Smooth muscle cell (in vitro differentiated cells): Measurements from ENCODE around the gene CSTB. TPM values are rescaled to one million over a fixed set of nuclear protein-coding genes. Genes with fewer than 3 reads are reported as not detected.

Source experiments
- DNase-seq: peaks from one replicate; lab custom pipeline; 2025; ENCODE audit not compliant: unreplicated experiment; lab: John Stamatoyannopoulos, UW
- H2AFZ ChIP-seq: fragments of 200-600 bp; sonication (generic); 2 replicates; pipeline ENCODE4 v1.6.0; 2016; ENCODE audit warnings: antibody characterized with exemption, low read depth, mild to moderate bottlenecking
- H3F3A ChIP-seq: fragments of 200-600 bp; sonication (generic); 2 replicates; pipeline ENCODE4 v1.6.0; 2017; ENCODE audit warnings: antibody characterized with exemption, low read depth
- H3K27ac ChIP-seq: fragments of 200-600 bp; sonication (generic); 2 replicates; pipeline ENCODE4 v1.5.1; 2016; ENCODE audit warnings: low read depth, mild to moderate bottlenecking
- H3K27me3 ChIP-seq: fragments of 200-600 bp; sonication (generic); 2 replicates; pipeline ENCODE4 v1.6.1; 2016; ENCODE audit warnings: low read depth, mild to moderate bottlenecking
- H3K36me3 ChIP-seq: fragments of 200-600 bp; sonication (generic); 2 replicates; pipeline ENCODE4 v1.5.1; 2016; ENCODE audit warnings: low read depth
- H3K4me1 ChIP-seq: fragments of 200-600 bp; sonication (generic); 2 replicates; pipeline ENCODE4 v1.5.1; 2016; ENCODE audit warnings: low read depth
- H3K4me2 ChIP-seq: fragments of 200-600 bp; sonication (generic); 2 replicates; pipeline ENCODE4 v1.6.0; 2016; ENCODE audit warnings: mild to moderate bottlenecking
- H3K4me3 ChIP-seq: fragments of 200-600 bp; sonication (generic); 2 replicates; pipeline ENCODE4 v1.5.1; 2016; ENCODE audit warnings: mild to moderate bottlenecking
- H3K79me2 ChIP-seq: fragments of 200-600 bp; sonication (generic); 2 replicates; pipeline ENCODE4 v1.6.0; 2016; ENCODE audit warnings: low read depth, mild to moderate bottlenecking
- H3K9ac ChIP-seq: fragments of 200-600 bp; sonication (generic); 2 replicates; pipeline ENCODE4 v1.6.0; 2016; ENCODE audit warnings: low read depth
- H3K9me3 ChIP-seq: fragments of 200-600 bp; sonication (generic); replicated peaks from 2 replicates; pipeline ENCODE4 v1.5.1; 2016; ENCODE audit warnings: low read depth
- H4K20me1 ChIP-seq: fragments of 200-600 bp; sonication (generic); 2 replicates; pipeline ENCODE4 v1.6.0; 2016; ENCODE audit warnings: low read depth
- WGBS: methylation state at CpG from one replicate; pipeline ENCODE4 v1.1.7; 2016; ENCODE audit warnings: low lambda C conversion rate; 5-methylcytosine and 5-hydroxymethylcytosine counted together
- polyA plus RNA-seq: library from polyadenylated mRNA; unstranded; fragments of >200 nt; fragmentation: Nextera tagmentation; extraction: Ambion mirVana; gene quantifications from 2 replicates; pipeline ENCODE4 v1.2.1, GENCODE V29; 2016
- total RNA-seq: library from RNA; depleted of rRNA; stranded (reverse); fragments of >200 nt; gene quantifications from 2 replicates; pipeline ENCODE4 v1.2.3, GENCODE V29; 2014
- TF ChIP-seq, protein P1 (sequence below): fragments of 200-600 bp; sonication (generic); IDR thresholded peaks from 2 replicates; pipeline ENCODE4 v1.5.1; 2017; ENCODE audit warnings: borderline replicate concordance, mild to moderate bottlenecking, antibody characterized with exemption; ENCODE audit not compliant: insufficient read depth, poor library complexity, severe bottlenecking

The CSTB gene
- total and polyA plus RNA-seq, 2 experiments from 2014 or later, result 29.9 to 74.0 TPM

DNA sequence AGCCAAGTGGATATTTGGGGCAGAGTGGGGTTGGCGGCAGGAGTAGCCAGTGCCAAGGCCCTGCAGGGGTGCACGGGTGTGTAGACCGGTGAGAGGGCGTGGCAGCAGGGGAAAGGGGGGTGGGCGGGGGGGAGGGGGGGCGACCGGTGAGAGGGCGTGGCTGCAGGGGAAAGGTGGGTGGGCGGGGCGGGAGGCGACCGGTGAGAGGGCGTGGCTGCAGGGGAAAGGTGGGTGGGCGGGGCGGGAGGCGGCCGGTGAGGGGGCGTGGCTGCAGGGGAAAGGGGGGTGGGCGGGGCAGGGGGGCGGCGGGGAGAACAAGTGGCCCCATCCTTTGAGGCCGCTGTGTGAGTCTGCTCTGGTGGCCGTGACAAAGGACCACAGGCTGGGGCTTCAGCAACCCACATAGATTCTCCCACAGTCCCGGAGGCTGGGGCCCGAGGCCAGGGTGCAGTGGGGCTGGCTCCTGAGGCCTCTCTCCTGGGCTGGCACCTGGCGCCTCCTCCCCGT lies 39.1 kb upstream of the CSTB start:
- WGBS, result 64% methylated on average over 6 of the region's 27 CpGs
- no peak for DNase-seq

DNA sequence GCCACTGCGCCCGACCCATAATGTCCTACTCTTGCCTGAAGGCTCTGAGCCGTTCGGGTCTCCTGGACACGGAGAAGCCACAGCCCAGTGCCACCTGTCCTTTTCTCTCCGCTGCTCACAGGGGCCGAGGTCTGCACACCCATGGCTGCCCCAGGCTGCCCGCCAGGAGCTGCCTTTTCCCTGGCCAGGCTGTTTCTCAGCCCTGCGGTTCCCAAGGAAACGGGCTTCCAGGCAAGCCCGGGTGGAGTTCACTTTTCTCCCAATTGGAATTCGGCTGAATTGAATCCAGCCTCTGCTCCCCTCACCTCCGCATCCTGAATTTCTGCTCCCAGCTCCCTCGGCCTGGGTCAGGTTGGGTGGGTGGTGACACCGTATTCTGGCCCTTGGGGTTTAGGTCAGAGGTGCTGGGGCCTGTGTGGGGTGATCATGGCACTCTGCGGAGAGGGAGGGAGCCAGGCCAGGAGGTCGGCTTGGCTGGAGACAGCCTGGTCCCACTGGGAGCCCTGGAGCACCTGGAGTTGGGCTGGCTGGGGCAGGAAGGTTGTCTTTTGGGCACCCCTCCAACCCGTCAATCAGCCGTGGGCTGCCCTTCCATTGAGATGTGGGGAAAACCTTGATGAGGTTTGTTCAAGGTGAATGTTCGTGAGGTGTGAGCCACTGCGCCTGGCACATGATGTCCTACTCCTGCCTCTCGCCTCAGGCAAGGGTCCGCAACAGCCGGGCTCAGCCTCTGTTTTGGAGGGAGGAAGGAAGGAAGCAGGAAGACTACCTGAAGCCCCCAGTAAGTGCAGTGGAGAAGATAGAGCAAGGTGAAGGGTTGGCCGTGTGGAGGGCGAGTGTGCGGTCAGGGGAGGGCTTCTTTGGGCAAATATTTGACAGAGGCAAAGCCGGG lies 38.4 kb upstream of the CSTB start:
- Histone ChIP-seq H3K36me3 (no peaks in the 10 kb centered on the region), H3K27me3 (no peaks in the 10 kb centered on the region), H4K20me1 (no peaks in the 10 kb centered on the region), H3K27ac (no peak overlapping the region), H3K4me1 (no peaks in the 10 kb centered on the region), H3K4me2 (no peak overlapping the region), H3K4me3 (no peak overlapping the region), H3K79me2 (no peaks in the 10 kb centered on the region), H2AFZ (no peak overlapping the region), H3K9me3 (no peaks in the 10 kb centered on the region), H3K9ac (no peak overlapping the region), H3F3A (no peaks in the 10 kb centered on the region)
- WGBS, result 71% methylated on average over 28 of the region's 28 CpGs
- TF ChIP-seq, protein P1, sequence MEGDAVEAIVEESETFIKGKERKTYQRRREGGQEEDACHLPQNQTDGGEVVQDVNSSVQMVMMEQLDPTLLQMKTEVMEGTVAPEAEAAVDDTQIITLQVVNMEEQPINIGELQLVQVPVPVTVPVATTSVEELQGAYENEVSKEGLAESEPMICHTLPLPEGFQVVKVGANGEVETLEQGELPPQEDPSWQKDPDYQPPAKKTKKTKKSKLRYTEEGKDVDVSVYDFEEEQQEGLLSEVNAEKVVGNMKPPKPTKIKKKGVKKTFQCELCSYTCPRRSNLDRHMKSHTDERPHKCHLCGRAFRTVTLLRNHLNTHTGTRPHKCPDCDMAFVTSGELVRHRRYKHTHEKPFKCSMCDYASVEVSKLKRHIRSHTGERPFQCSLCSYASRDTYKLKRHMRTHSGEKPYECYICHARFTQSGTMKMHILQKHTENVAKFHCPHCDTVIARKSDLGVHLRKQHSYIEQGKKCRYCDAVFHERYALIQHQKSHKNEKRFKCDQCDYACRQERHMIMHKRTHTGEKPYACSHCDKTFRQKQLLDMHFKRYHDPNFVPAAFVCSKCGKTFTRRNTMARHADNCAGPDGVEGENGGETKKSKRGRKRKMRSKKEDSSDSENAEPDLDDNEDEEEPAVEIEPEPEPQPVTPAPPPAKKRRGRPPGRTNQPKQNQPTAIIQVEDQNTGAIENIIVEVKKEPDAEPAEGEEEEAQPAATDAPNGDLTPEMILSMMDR, result no peak
- no peak for DNase-seq

More for the DNA sequence above, 39.1 kb upstream of the CSTB start:
- no peaks in the 10 kb centered on the region for H3F3A ChIP-seq
- H3K27ac ChIP-seq, result no peak overlapping the region
- H3K9ac ChIP-seq, result no peak overlapping the region
- H4K20me1 ChIP-seq, result no peaks in the 10 kb centered on the region
- no peaks in the 10 kb centered on the region for H3K36me3 ChIP-seq
- H3K79me2 ChIP-seq, result no peaks in the 10 kb centered on the region
- H3K4me2 ChIP-seq, result no peak overlapping the region
- no peak overlapping the region for H2AFZ ChIP-seq
- H3K4me3 ChIP-seq, result no peak overlapping the region
- no peaks in the 10 kb centered on the region for H3K4me1 ChIP-seq
- no peaks in the 10 kb centered on the region for H3K27me3 ChIP-seq
- no peaks in the 10 kb centered on the region for H3K9me3 ChIP-seq
- TF ChIP-seq, protein P1, result no peak

DNA sequence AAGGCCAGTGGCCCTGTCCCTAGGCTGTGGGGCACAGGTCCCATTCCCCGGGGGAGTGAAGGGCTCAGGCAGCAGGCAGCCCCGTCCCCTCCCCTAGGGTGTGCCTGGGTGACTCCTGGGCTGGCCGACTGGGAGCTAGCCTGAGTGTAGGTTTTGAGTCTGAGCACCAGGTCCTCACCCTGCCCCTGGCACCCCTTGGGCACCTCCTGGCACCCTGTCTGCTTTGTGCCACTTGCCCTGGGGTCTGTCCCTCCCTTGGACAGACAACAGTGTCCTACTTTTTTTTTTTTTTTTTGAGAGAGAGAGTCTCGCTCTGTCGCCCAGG lies 37.5 kb upstream of the CSTB start:
- Histone ChIP-seq H3K27ac (no peak overlapping the region), H3K36me3 (no peaks in the 10 kb centered on the region), H3K4me1 (no peaks in the 10 kb centered on the region), H2AFZ (no peak overlapping the region), H3K9me3 (no peaks in the 10 kb centered on the region), H3K79me2 (no peaks in the 10 kb centered on the region), H3K4me3 (no peak overlapping the region), H4K20me1 (no peaks in the 10 kb centered on the region), H3F3A (no peaks in the 10 kb centered on the region), H3K9ac (no peak overlapping the region), H3K27me3 (no peaks in the 10 kb centered on the region), H3K4me2 (no peak overlapping the region)
- TF ChIP-seq, protein P1, result no peak
- WGBS, result 87% methylated on average over 5 of the region's 5 CpGs
- DNase-seq, result no peak
